ENCODE measurements around the gene XKR7. TPM values are rescaled to one million over a fixed set of nuclear protein-coding genes. Genes with fewer than 3 reads are reported as not detected.
A peak's percentile ranks its signal among the peaks of the same experiment; 100 is the strongest.

XKR7 gene
- total RNA-seq, 1 experiment from 2014 or later, result 1.3 TPM

GRCh38 chr20:31923388-31924331 lies 44.3 kb upstream of the XKR7 start:
- H3K79me1 ChIP-seq (ENCODE audit: insufficient read depth, low read depth, low read length, poor library complexity, severe bottlenecking), result no peaks in the 10 kb centered on the region
- peaks cover 2% of the 10 kb centered on the region for H3K27me3 Mint-ChIP-seq (ENCODE audit: low read depth)
- peak overlapping the region in 1 of 2 experiments; percentile 14; a peak in 1 of 5 replicates for H3K4me3 Mint-ChIP-seq
- no peak overlapping the region for H2BK20ac ChIP-seq (ENCODE audit: low read depth, low read length, poor library complexity, severe bottlenecking)
- no peak overlapping the region for H3K4me2 ChIP-seq (ENCODE audit: insufficient read depth, insufficient read length, low read length)
- H3K79me2 ChIP-seq (ENCODE audit: insufficient read depth, low read length), result no peaks in the 10 kb centered on the region
- H3K27me3 ChIP-seq (ENCODE audit: insufficient read depth, low read length), result no peaks in the 10 kb centered on the region
- H4K5ac ChIP-seq (ENCODE audit: insufficient read length, low read depth, low read length), result no peak overlapping the region
- no peak overlapping the region for H3K14ac ChIP-seq (ENCODE audit: insufficient read depth, low read length)
- TF ChIP-seq, protein P1, sequence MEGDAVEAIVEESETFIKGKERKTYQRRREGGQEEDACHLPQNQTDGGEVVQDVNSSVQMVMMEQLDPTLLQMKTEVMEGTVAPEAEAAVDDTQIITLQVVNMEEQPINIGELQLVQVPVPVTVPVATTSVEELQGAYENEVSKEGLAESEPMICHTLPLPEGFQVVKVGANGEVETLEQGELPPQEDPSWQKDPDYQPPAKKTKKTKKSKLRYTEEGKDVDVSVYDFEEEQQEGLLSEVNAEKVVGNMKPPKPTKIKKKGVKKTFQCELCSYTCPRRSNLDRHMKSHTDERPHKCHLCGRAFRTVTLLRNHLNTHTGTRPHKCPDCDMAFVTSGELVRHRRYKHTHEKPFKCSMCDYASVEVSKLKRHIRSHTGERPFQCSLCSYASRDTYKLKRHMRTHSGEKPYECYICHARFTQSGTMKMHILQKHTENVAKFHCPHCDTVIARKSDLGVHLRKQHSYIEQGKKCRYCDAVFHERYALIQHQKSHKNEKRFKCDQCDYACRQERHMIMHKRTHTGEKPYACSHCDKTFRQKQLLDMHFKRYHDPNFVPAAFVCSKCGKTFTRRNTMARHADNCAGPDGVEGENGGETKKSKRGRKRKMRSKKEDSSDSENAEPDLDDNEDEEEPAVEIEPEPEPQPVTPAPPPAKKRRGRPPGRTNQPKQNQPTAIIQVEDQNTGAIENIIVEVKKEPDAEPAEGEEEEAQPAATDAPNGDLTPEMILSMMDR (conservative IDR thresholded peaks at IDR 0.05), result no peak
- no peak overlapping the region for H2AFZ ChIP-seq (ENCODE audit: low read length)
- H2BK120ac ChIP-seq (ENCODE audit: low read depth, low read length, poor library complexity, severe bottlenecking), result no peak overlapping the region
- H2BK5ac ChIP-seq (ENCODE audit: insufficient read length, low read length), result no peak overlapping the region
- H3K23me2 ChIP-seq (ENCODE audit: insufficient read length, low read depth, low read length, poor library complexity, severe bottlenecking), result no peaks in the 10 kb centered on the region
- H3K23ac ChIP-seq (ENCODE audit: insufficient read length, low read depth, low read length), result no peak overlapping the region
- DNase-seq, result no peak
- WGBS (ENCODE audit: extremely low coverage, insufficient read length, low lambda C conversion rate), result no CpG with 5 or more reads among the region's 13 CpGs
- H3K27ac ChIP-seq (ENCODE audit: insufficient read length, low read depth, low read length), result no peak overlapping the region
- no peak overlapping the region for H3K56ac ChIP-seq (ENCODE audit: insufficient read length, low read depth, low read length)
- H3K4ac ChIP-seq (ENCODE audit: low read depth, low read length), result no peak overlapping the region
- H3K36me3 Mint-ChIP-seq (ENCODE audit: insufficient read depth in 1 of 3, low read depth in 3 of 3), result no peaks in the 10 kb centered on the region; a peak in 1 of 7 replicates
- no peaks in the 10 kb centered on the region; the same call in 1 of the 2 replicates for H3K4me1 ChIP-seq (ENCODE audit: insufficient read depth, low read length)
- no peak overlapping the region for H3T11ph ChIP-seq (ENCODE audit: low read length)
- no peaks in the 10 kb centered on the region for H3K9me3 ChIP-seq (ENCODE audit: control insufficient read depth, low read depth, low read length)
- H3K18ac ChIP-seq (ENCODE audit: insufficient read length, low read depth, low read length), result no peak overlapping the region
- no peak overlapping the region for H2AK5ac ChIP-seq (ENCODE audit: insufficient read length, low read length)
- H2BK15ac ChIP-seq (ENCODE audit: low read depth, low read length), result no peak overlapping the region
- H3K9ac ChIP-seq (ENCODE audit: extremely low read depth, insufficient read length, low read length), result no peak overlapping the region
- peaks cover 39 to 48% of the 10 kb centered on the region in 2 experiments for H3K4me1 Mint-ChIP-seq
- no peaks in the 10 kb centered on the region; a peak in 1 of 5 replicates for H3K9me3 Mint-ChIP-seq
- no peaks in the 10 kb centered on the region for H4K20me1 ChIP-seq (ENCODE audit: control insufficient read depth, insufficient read depth, insufficient read length)
- no peak overlapping the region for H4K91ac ChIP-seq (ENCODE audit: insufficient read length, low read depth, low read length)
- no peak overlapping the region for H4K8ac ChIP-seq (replicated peaks; ENCODE audit: insufficient read length, low read depth, low read length)
- H2BK12ac ChIP-seq (ENCODE audit: insufficient read length, low read depth, low read length), result no peak overlapping the region
- peak overlapping the region; percentile 37 to 68 (median 41); a peak in 4 of 7 replicates for H3K27ac Mint-ChIP-seq

All from H9 (cell line).